ENCODE measurements around the gene TPK1.

GRCh38 chr7:144474363-144474762, 361.5 kb downstream of the TPK1 start:
- TF ChIP-seq, protein P1, sequence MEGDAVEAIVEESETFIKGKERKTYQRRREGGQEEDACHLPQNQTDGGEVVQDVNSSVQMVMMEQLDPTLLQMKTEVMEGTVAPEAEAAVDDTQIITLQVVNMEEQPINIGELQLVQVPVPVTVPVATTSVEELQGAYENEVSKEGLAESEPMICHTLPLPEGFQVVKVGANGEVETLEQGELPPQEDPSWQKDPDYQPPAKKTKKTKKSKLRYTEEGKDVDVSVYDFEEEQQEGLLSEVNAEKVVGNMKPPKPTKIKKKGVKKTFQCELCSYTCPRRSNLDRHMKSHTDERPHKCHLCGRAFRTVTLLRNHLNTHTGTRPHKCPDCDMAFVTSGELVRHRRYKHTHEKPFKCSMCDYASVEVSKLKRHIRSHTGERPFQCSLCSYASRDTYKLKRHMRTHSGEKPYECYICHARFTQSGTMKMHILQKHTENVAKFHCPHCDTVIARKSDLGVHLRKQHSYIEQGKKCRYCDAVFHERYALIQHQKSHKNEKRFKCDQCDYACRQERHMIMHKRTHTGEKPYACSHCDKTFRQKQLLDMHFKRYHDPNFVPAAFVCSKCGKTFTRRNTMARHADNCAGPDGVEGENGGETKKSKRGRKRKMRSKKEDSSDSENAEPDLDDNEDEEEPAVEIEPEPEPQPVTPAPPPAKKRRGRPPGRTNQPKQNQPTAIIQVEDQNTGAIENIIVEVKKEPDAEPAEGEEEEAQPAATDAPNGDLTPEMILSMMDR (conservative IDR thresholded peaks at IDR 0.05 in 1 of 2, IDR thresholded peaks at IDR 0.05 in 1 of 2; ENCODE audit: extremely low read depth in 1 of 2, insufficient read depth in 1 of 2, low read depth in 1 of 2, low read length in 2 of 2) = no peak
- TF ChIP-seq EZH2 (IDR thresholded peaks at IDR 0.05; ENCODE audit: borderline replicate concordance, low read length) = no peak
